Astrocyte (in vitro differentiated cells and primary cell): Measurements from ENCODE around the gene CYP4F12. TPM values are rescaled to one million over a fixed set of nuclear protein-coding genes. Genes with fewer than 3 reads are reported as not detected.

Experiments used
- DNase-seq: peaks from one replicate; pipeline ENCODE4 v3.0.0-alpha.2; 2010; ENCODE audit warnings: low read depth
- FAIRE-seq: peaks from 2 replicates; lab custom pipeline; 2011; peaks lifted over from hg19 to GRCh38; lab: Jason Lieb, UNC
- H2AFZ ChIP-seq: 2 replicates; pipeline ENCODE4 v1.6.0; 2012; ENCODE audit warnings: low read depth, low read length, inconsistent platforms
- H3K27ac ChIP-seq: 2 replicates; pipeline ENCODE4 v1.5.1; 2011; ENCODE audit warnings: low read depth, low read length, inconsistent platforms
- H3K27me3 ChIP-seq: 2 replicates; pipeline ENCODE4 v1.6.0; 2011; ENCODE audit warnings: low read length, inconsistent platforms; ENCODE audit not compliant: insufficient read depth
- H3K36me3 ChIP-seq: 2 replicates; pipeline ENCODE4 v1.5.1; 2011; ENCODE audit warnings: low read length, inconsistent platforms; ENCODE audit not compliant: insufficient read depth
- H3K4me1 ChIP-seq: 2 replicates; pipeline ENCODE4 v1.5.1; 2011; ENCODE audit warnings: low read length, inconsistent platforms; ENCODE audit not compliant: insufficient read depth
- H3K4me2 ChIP-seq: 2 replicates; pipeline ENCODE4 v1.6.0; 2012; ENCODE audit warnings: low read length, inconsistent platforms
- H3K4me3 ChIP-seq: 2 replicates; pipeline ENCODE4 v1.5.1; 2011; ENCODE audit warnings: low read depth, mild to moderate bottlenecking, low read length, inconsistent platforms; ENCODE audit not compliant: insufficient read depth
- H3K79me2 ChIP-seq: 2 replicates; pipeline ENCODE4 v1.6.0; 2012; ENCODE audit warnings: mild to moderate bottlenecking, low read length, inconsistent platforms; ENCODE audit not compliant: insufficient read depth
- H3K9ac ChIP-seq: 2 replicates; pipeline ENCODE4 v1.6.0; 2012; ENCODE audit warnings: mild to moderate bottlenecking, low read length, inconsistent platforms
- H3K9me3 ChIP-seq: 2 replicates; pipeline ENCODE4 v1.5.1; 2012; ENCODE audit warnings: low read depth, mild to moderate bottlenecking, low read length, inconsistent platforms; ENCODE audit not compliant: insufficient read depth
- H4K20me1 ChIP-seq: 2 replicates; pipeline ENCODE4 v1.6.0; 2012; ENCODE audit warnings: low read length, inconsistent platforms; ENCODE audit not compliant: insufficient read depth
- H3K27ac Mint-ChIP-seq: one replicate; pipeline ENCODE4 v1.8.0; 2021; ENCODE audit warnings: mild to moderate bottlenecking, mixed read lengths; ENCODE audit not compliant: unreplicated experiment
- H3K27me3 Mint-ChIP-seq: one replicate; pipeline ENCODE4 v1.8.0; 2021; ENCODE audit warnings: low read depth, mixed read lengths; ENCODE audit not compliant: unreplicated experiment
- H3K36me3 Mint-ChIP-seq: one replicate; pipeline ENCODE4 v1.8.0; 2021; ENCODE audit warnings: low read depth, mixed read lengths; ENCODE audit not compliant: unreplicated experiment
- H3K4me1 Mint-ChIP-seq: one replicate; pipeline ENCODE4 v1.8.0; 2021; ENCODE audit warnings: low read depth, mixed read lengths; ENCODE audit not compliant: unreplicated experiment
- H3K4me3 Mint-ChIP-seq: one replicate; pipeline ENCODE4 v1.8.0; 2021; ENCODE audit warnings: mild to moderate bottlenecking, moderate library complexity, mixed read lengths; ENCODE audit not compliant: unreplicated experiment
- H3K9me3 Mint-ChIP-seq: one replicate; pipeline ENCODE4 v1.8.0; 2021; ENCODE audit warnings: mild to moderate bottlenecking, mixed read lengths; ENCODE audit not compliant: unreplicated experiment
- EZH2 ChIP-seq: IDR thresholded peaks from 2 replicates; pipeline ENCODE4 v1.6.1; 2012; ENCODE audit warnings: mild to moderate bottlenecking, low read length, inconsistent platforms; ENCODE audit not compliant: insufficient read depth
- total RNA-seq: library from RNA; stranded (reverse); gene quantifications from 2 replicates; pipeline ENCODE4 v1.2.1, GENCODE V29; 2021
- TF ChIP-seq, protein P1 (sequence below): IDR thresholded peaks from 2 replicates; pipeline ENCODE4 v1.5.1; 2011; ENCODE audit warnings: low read depth, mild to moderate bottlenecking, inconsistent platforms, low read length, moderate library complexity; ENCODE audit not compliant: insufficient read depth

The CYP4F12 gene
- total RNA-seq, 1 donor from 2014 or later, result not detected

- TF ChIP-seq EZH2, result no peak
- TF ChIP-seq, protein P1, sequence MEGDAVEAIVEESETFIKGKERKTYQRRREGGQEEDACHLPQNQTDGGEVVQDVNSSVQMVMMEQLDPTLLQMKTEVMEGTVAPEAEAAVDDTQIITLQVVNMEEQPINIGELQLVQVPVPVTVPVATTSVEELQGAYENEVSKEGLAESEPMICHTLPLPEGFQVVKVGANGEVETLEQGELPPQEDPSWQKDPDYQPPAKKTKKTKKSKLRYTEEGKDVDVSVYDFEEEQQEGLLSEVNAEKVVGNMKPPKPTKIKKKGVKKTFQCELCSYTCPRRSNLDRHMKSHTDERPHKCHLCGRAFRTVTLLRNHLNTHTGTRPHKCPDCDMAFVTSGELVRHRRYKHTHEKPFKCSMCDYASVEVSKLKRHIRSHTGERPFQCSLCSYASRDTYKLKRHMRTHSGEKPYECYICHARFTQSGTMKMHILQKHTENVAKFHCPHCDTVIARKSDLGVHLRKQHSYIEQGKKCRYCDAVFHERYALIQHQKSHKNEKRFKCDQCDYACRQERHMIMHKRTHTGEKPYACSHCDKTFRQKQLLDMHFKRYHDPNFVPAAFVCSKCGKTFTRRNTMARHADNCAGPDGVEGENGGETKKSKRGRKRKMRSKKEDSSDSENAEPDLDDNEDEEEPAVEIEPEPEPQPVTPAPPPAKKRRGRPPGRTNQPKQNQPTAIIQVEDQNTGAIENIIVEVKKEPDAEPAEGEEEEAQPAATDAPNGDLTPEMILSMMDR, result no peak
- Histone ChIP-seq H3K79me2 (no peaks in the 10 kb centered on the region), H3K27me3 (no peaks in the 10 kb centered on the region), H3K9me3 (no peaks in the 10 kb centered on the region), H2AFZ (no peak overlapping the region), H3K27ac (no peak overlapping the region), H3K36me3 (no peaks in the 10 kb centered on the region), H4K20me1 (no peaks in the 10 kb centered on the region), H3K9ac (no peak overlapping the region), H3K4me2 (no peak overlapping the region), H3K4me1 (no peaks in the 10 kb centered on the region), H3K4me3 (no peak overlapping the region)
- FAIRE-seq, result no peak
- Mint-ChIP-seq H3K4me3 (no peak overlapping the region), H3K9me3 (peaks cover 20% of the 10 kb centered on the region), H3K27ac (no peak overlapping the region), H3K27me3 (no peaks in the 10 kb centered on the region), H3K36me3 (no peaks in the 10 kb centered on the region), H3K4me1 (no peaks in the 10 kb centered on the region)
- no peak for DNase-seq
Observed at GRCh38 chr19:15730538-15730937, 57.7 kb downstream of the CYP4F12 start.

DNA sequence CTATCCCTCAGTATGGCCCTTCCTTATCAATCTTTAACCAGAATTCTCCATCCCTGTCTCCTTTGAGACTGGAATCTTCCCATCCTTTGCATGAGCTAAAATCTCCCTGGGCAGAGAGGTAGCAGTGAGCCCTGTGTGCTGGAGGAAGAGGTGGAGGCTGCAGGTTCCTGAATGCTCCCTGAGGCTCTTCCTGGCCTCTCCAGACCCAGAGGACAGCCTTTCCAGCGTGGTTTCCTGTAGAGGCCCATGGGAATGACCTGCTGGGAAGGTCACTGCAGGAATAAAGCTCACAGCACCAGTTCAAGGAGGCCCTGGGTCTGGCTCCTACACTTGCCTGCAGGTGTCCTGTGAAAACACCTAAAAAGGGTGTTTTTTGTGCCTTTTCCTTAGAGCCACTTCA, 59.5 kb downstream of the CYP4F12 start:
- H3K79me2 ChIP-seq, result no peaks in the 10 kb centered on the region
- Mint-ChIP-seq H3K9me3 (peaks cover 20% of the 10 kb centered on the region), H3K4me3 (no peak overlapping the region)

DNA sequence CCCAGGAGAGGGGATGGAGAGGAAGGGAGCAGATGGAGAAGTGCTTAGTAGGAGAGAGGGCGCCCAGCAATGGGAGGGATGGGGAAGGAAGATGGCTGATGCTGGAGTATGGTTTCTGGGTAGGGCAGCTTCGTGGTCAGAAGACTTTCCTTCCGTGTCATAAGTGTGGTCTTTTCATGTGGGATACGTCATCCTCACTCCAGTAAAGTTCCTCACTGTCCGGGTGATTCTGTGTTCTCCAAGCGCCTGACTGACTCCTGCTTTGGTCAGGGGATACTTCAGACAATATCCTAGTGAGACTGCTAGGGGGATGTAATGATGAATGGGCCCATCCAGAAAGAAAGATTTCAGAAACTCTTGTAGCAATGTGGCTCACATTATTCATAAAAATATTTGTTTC, 61.0 kb downstream of the CYP4F12 start:
- Histone ChIP-seq H2AFZ (no peak overlapping the region), H3K27me3 (no peaks in the 10 kb centered on the region), H3K4me1 (no peaks in the 10 kb centered on the region), H3K36me3 (no peaks in the 10 kb centered on the region), H3K9me3 (no peaks in the 10 kb centered on the region), H3K4me2 (no peak overlapping the region), H3K79me2 (no peaks in the 10 kb centered on the region), H3K9ac (no peak overlapping the region), H4K20me1 (no peaks in the 10 kb centered on the region), H3K27ac (no peak overlapping the region), H3K4me3 (no peak overlapping the region)
- Mint-ChIP-seq H3K4me3 (no peak overlapping the region), H3K27me3 (no peaks in the 10 kb centered on the region), H3K27ac (no peak overlapping the region), H3K9me3 (peaks cover 13% of the 10 kb centered on the region), H3K36me3 (no peaks in the 10 kb centered on the region), H3K4me1 (no peaks in the 10 kb centered on the region)
- FAIRE-seq (no peak), DNase-seq (no peak)
- no peak for TF ChIP-seq EZH2
- TF ChIP-seq, protein P1, result no peak

More for the DNA sequence above, 59.5 kb downstream of the CYP4F12 start:
- H3K4me2 ChIP-seq, result no peak overlapping the region
- H4K20me1 ChIP-seq, result no peaks in the 10 kb centered on the region
- TF ChIP-seq, protein P1, result no peak
- TF ChIP-seq EZH2, result no peak
- no peaks in the 10 kb centered on the region for H3K4me1 ChIP-seq
- H3K27me3 ChIP-seq, result no peaks in the 10 kb centered on the region
- H3K27ac ChIP-seq, result no peak overlapping the region
- H3K4me1 Mint-ChIP-seq, result no peaks in the 10 kb centered on the region
- no peaks in the 10 kb centered on the region for H3K27me3 Mint-ChIP-seq
- H2AFZ ChIP-seq, result no peak overlapping the region
- no peak for DNase-seq
- no peaks in the 10 kb centered on the region for H3K36me3 Mint-ChIP-seq
- H3K27ac Mint-ChIP-seq, result no peak overlapping the region
- no peaks in the 10 kb centered on the region for H3K9me3 ChIP-seq
- H3K4me3 ChIP-seq, result no peak overlapping the region
- FAIRE-seq, result no peak
- no peak overlapping the region for H3K9ac ChIP-seq
- no peaks in the 10 kb centered on the region for H3K36me3 ChIP-seq
